Spleen (tissue), 11 donors: ENCODE data around the gene C1QTNF1. TPM values are rescaled to one million over a fixed set of nuclear protein-coding genes. Genes with fewer than 3 reads are reported as not detected.

Source experiments
- DNase-seq: peaks from one replicate; pipeline ENCODE4 v3.0.0-alpha.2; 2020
- H3K27ac ChIP-seq, 8 donors: fragments of 200-600 bp; sonication (generic) in 7 of 8; 1 replicate in 4 of 8; 2 replicates in 4 of 8; pipeline versions ENCODE4 v1.5.0 to v1.8.0; 2016 to 2021; ENCODE audit warnings: inconsistent platforms in 4 of 8, mild to moderate bottlenecking in 4 of 8, moderate library complexity in 1 of 8
- H3K27me3 ChIP-seq, 7 donors: fragments of 200-600 bp; sonication (generic) in 6 of 7; replicated peaks in 1 of 7; 1 replicate in 4 of 7; 2 replicates in 3 of 7; pipeline versions ENCODE4 v1.5.0 to v1.8.0; 2016 to 2021; ENCODE audit warnings: inconsistent platforms in 3 of 7, mild to moderate bottlenecking in 1 of 7
- H3K36me3 ChIP-seq, 6 donors: fragments of 200-600 bp; sonication (generic) in 5 of 6; 1 replicate in 4 of 6; 2 replicates in 2 of 6; pipeline versions ENCODE4 v1.5.0 to v1.8.0; 2016 to 2021; ENCODE audit warnings: inconsistent platforms in 2 of 6
- H3K4me1 ChIP-seq, 6 donors: fragments of 200-600 bp; sonication (generic) in 5 of 6; 1 replicate in 3 of 6; 2 replicates in 3 of 6; pipeline versions ENCODE4 v1.5.0 to v1.8.0; 2016 to 2021; ENCODE audit warnings: inconsistent platforms in 3 of 6
- H3K4me3 ChIP-seq, 8 donors: fragments of 200-600 bp; sonication (generic) in 7 of 8; 1 replicate in 4 of 8; 2 replicates in 4 of 8; pipeline versions ENCODE4 v1.5.0 to v1.8.0; 2016 to 2021; ENCODE audit warnings: inconsistent platforms in 4 of 8, mild to moderate bottlenecking in 4 of 8, moderate library complexity in 2 of 8
- H3K9me3 ChIP-seq, 8 donors: fragments of 200-600 bp; sonication (generic) in 7 of 8; 1 replicate in 4 of 8; 2 replicates in 4 of 8; pipeline versions ENCODE4 v1.5.0 to v1.8.0; 2016 to 2021; ENCODE audit warnings: inconsistent platforms in 4 of 8
- CTCF ChIP-seq, 11 experiments: fragments of 200-600 bp in 7 of 11; fragments of 450-650 bp in 4 of 11; sonication (generic) in 4 of 11; IDR thresholded peaks in 8 of 11; conservative IDR thresholded peaks in 3 of 11; 1 replicate in 7 of 11; 2 replicates in 4 of 11; pipeline versions ENCODE4 v1.4.0 to v1.8.0; 2016 to 2021; ENCODE audit warnings: antibody characterized with exemption in 11 of 11, inconsistent platforms in 4 of 11, mild to moderate bottlenecking in 1 of 11
- POLR2A ChIP-seq, 3 donors: fragments of 450-650 bp; IDR thresholded peaks; one replicate each; pipeline ENCODE4 v1.5.1; 2017; ENCODE audit warnings: antibody characterized with exemption in 3 of 3, mild to moderate bottlenecking in 1 of 3
- POLR2AphosphoS5 ChIP-seq, 3 donors: sonication (generic); formaldehyde crosslinking; IDR thresholded peaks; one replicate each; pipeline ENCODE4 v1.5.1; 2017; ENCODE audit warnings: antibody characterized with exemption in 3 of 3
- WGBS, 5 donors: extraction: QIAGEN DNeasy Blood & Tissue Kit in 3 of 5; methylation state at CpG; one replicate each; pipeline versions ENCODE4 v1.1.5 to v1.1.7; 2013 to 2018; 5-methylcytosine and 5-hydroxymethylcytosine counted together
- intact Hi-C: fragments of 100-400 bp; cut with DNase I; formaldehyde crosslinking; loops from one replicate; pipeline ENCODE4 v1.15.0; 2023; ENCODE audit warnings: low total_unique reads
- polyA plus RNA-seq, 3 donors: library from polyadenylated mRNA; stranded (reverse); fragments of 200-250 nt; gene quantifications; one replicate each; pipeline ENCODE4 v1.2.1, GENCODE V29; 2013
- total RNA-seq, 7 donors: library from RNA; depleted of rRNA in 3 of 7; stranded (reverse); fragments of >200 nt in 3 of 7; fragmentation: NEBNext Ultra II Directional in 4 of 7; extraction: Animal tissue kit (Norgen Biotek cat#: 25700) in 4 of 7; gene quantifications; one replicate each; pipeline versions ENCODE4 v1.1.0 to v1.2.1, GENCODE V29; 2016 to 2021
- donor health status: healthy with polysubstance abuse.
- donor health status: DM: no; HTN: no; CAD: no; lungs with moderate emphysema.
- donor health status: DM: no; HTN: no; CAD: no.
- donor health status: Bipolar disorder and iron deficiency.
- donor health status: healthy.
- donor health status: DM: no; HTN: no; CAD: no.
- donor health status: DM: yes; HTN: yes; CAD: no.

The C1QTNF1 gene
- total and polyA plus RNA-seq, 10 donors = 14.7 to 101 (median 44.4) TPM

- no peak for DNase-seq
- H3K27me3 ChIP-seq = no peaks in the 10 kb centered on the region
- WGBS, 5 donors = 76 to 81% (median 78%) methylated on average over 8 of the region's 8 CpGs
- H3K4me1 ChIP-seq = peaks cover 7 to 77% (median 42%) of the 10 kb centered on the region in 6 donors
- TF ChIP-seq CTCF (IDR thresholded peaks at IDR 0.05 in 8 of 11, conservative IDR thresholded peaks at IDR 0.05 in 3 of 11) (no peak), POLR2AphosphoS5 (IDR thresholded peaks at IDR 0.05) (no peak), POLR2A (IDR thresholded peaks at IDR 0.05) (no peak)
- intact Hi-C loops = no loop called here
- H3K4me3 ChIP-seq = peak overlapping the region in 1 of 8 donors; percentile 58
- H3K36me3 ChIP-seq = peaks cover 0 to 12% (median 0%) of the 10 kb centered on the region in 6 donors
- H3K9me3 ChIP-seq = no peaks in the 10 kb centered on the region
- peak overlapping the region in 3 of 8 donors; percentile 1 to 19 (median 11) for H3K27ac ChIP-seq
Measured at GRCh38 chr17:78977681-78977943, 46.4 kb upstream of the C1QTNF1 start.

DNA sequence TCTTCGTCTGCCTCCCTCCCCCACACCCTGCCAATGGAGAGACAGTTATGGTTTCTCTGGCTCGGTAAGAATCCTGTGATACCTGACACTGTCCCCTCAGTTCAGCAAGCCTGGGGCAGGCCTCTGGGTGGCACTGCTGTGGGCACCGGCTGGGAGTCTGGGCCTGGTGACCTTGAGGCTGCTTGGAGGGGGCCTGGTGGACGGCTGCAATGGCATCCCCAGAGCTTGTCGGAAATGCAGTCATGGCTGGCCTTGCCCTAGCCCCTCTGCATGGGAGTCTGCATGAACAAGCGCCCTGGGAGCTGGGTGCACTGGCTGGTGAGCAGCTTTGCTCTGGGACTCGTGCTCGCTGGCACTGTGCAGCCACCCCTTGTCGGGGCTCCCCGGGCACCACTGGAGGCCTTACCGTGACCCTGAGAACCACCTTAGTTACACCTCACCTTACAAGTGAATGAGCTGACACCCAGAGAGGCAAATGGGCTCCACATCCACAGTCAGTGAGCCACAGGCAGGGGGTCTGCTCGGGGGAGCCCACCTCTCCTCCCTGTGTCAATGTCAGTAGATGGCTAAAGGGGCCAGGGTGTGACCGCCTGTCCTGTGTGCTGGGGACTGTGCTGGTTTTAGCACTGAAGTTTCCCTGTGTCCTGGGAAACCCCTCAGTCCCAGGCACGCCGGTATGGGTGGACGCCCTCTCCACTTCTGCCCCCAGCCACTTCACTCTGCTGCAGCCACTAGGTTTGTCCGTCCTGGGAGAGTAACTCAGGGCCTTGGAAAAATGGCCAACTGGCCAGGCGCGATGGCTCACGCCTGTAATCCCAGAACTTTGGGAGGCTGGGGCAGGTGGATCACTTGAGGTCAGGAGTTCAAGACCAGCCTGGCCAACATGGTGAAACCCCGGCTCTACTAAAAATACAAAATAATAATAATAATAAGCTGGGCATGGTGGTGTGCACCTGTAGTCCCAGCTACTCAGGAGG, 45.7 kb upstream of the C1QTNF1 start:
- H3K27ac ChIP-seq = peak overlapping the region in 3 of 8 donors; percentile 1 to 24 (median 11)
- no peak for TF ChIP-seq POLR2AphosphoS5 (IDR thresholded peaks at IDR 0.05)
- no peak for TF ChIP-seq CTCF (IDR thresholded peaks at IDR 0.05 in 8 of 11, conservative IDR thresholded peaks at IDR 0.05 in 3 of 11)
- no peak for TF ChIP-seq POLR2A (IDR thresholded peaks at IDR 0.05)
- peaks cover 7 to 70% (median 40%) of the 10 kb centered on the region in 6 donors for H3K4me1 ChIP-seq
- no peak for DNase-seq
- no peaks in the 10 kb centered on the region for H3K27me3 ChIP-seq
- H3K36me3 ChIP-seq = peaks cover 0 to 9% (median 0%) of the 10 kb centered on the region in 6 donors
- intact Hi-C loops = no loop called here
- H3K4me3 ChIP-seq = peak overlapping the region in 4 of 8 donors; percentile 25 to 58 (median 38)
- 75 to 81% (median 80%) methylated on average over 15 to 21 of the region's 21 CpGs for WGBS, 5 donors
- H3K9me3 ChIP-seq = no peaks in the 10 kb centered on the region

DNA sequence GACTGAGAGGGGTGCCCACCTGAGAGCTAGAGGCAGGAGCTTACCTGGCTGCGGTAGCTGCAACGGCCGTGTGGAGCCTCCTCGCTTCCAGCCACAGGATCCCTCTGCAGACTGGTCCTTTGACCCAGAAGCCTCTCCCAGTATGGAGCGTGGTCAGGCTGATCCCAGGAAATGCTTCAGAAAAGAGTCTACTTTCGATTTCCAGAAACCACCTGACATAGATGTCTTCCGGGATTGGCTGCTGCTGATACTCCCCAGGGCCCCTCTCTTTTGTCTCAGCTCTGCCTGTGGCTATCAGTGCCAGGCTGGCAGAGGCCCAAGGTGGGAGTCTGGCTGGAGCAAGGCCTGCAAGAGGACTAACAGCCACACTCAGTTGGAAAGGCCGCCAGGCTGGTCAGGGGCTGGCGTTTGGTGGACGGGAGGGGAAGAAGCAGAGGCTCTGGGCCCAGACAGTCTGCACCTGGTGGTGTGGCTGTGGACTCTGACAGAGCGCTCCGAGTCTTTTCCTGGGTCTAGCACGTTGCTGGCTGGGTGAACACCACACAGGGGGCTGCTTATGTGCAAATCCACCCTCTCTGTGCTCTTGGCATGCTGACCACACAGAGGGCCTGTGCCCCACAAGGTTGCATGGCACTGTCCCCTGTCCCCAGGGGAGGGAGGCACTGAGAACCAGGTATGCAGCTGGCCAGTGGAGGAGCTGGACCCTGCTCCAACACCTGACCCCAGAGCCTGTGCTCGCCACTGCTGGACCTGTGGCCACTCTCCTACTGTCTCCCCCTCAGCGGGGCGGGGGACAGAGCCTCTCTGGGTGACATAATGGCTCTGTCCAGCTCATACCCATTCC, 44.0 kb upstream of the C1QTNF1 start, which contains the start of gene LGALS3BP:
Gene LGALS3BP (minus strand): TSS at position 144 of the 844 bp plus-strand sequence. CDS start 2,732 bp downstream, outside the sequence.
- DNase-seq = no peak
- intact Hi-C loops = no loop called here
- Histone ChIP-seq H3K27ac (peak within 1 kb of the TSS in 7 of 8 donors; percentile 42 to 71 (median 62)), H3K4me3 (peak within 1 kb of the TSS in 7 of 8 donors; percentile 20 to 58 (median 34)), H3K4me1 (peaks cover 7 to 57% (median 37%) of the 10 kb centered on the region in 6 donors), H3K36me3 (no peaks in the 10 kb centered on the region), H3K27me3 (no peaks in the 10 kb centered on the region), H3K9me3 (no peaks in the 10 kb centered on the region)
- TF ChIP-seq POLR2AphosphoS5 (IDR thresholded peaks at IDR 0.05) = peak in 2 of 3 donors; percentile 21 to 43
- no peak for TF ChIP-seq CTCF (IDR thresholded peaks at IDR 0.05 in 8 of 11, conservative IDR thresholded peaks at IDR 0.05 in 3 of 11)
- 52 to 72% (median 64%) methylated on average over 11 to 16 of the region's 16 CpGs for WGBS, 5 donors
